ENCODE data around the gene SLC9C2. TPM values are rescaled to one million over a fixed set of nuclear protein-coding genes. Genes with fewer than 3 reads are reported as not detected.
"Not testable (repeated sequence)": the region's sequence is repeated elsewhere in the genome, so short reads cannot be mapped to it uniquely, and the experiment has no call there.

Gene SLC9C2
- total and polyA plus RNA-seq, 7 experiments from 2014 or later: not detected

DNA sequence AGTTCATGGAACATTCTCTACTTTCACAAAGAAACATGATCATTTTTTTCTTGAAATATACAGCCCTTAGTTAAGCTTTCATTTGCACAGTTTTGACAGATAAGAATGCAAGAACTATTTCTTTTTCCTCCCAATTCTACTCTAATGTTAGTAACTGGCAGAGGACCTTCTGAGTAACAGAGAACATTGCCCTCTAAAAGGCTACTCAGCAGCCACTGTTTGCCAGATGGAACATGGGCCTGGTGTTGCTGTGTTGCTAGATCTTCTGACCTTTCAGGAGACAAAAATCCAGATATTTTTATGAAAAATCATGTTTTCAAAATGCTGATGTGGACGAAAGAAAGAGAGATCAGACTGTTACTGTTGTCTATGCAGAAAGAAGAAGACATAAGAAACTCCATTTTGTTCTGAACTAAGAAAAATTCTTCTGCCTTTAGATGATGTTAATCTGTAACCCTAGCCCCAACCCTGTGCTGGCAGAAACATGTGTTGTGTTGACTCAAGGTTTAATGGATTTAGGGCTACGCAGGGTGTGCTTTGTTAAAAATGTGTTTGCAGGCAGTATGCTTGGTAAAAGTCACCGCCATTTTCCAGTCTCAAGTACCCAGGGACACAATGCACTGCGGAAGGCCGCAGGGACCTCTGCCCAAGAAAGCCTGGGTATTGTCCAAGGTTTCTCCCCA is 128.6 kb downstream of the SLC9C2 start:
- ATAC-seq (no peak), DNase-seq (no peak)
- peak overlapping the region in 5 of 9 donors; percentile 8 to 40 (median 25) for H3K27ac Mint-ChIP-seq
- Histone ChIP-seq H3K27ac (ENCODE audit: low read depth, low read length) (no peak overlapping the region), H3K4me3 (ENCODE audit: low read length) (no peak overlapping the region), H3K27me3 (ENCODE audit: control insufficient read depth in 2 of 2, insufficient read depth in 2 of 2, low read length in 2 of 2) (no peaks in the 10 kb centered on the region), H3K36me3 (ENCODE audit: control insufficient read depth in 2 of 3, insufficient read depth in 3 of 3, low read length in 3 of 3) (peaks cover 0 to 13% (median 0%) of the 10 kb centered on the region in 3 experiments), H3K4me1 (ENCODE audit: control insufficient read depth in 2 of 2, insufficient read depth in 2 of 2, low read length in 2 of 2) (peaks cover 20 to 21% of the 10 kb centered on the region in 2 donors), H3K9me3 (ENCODE audit: control insufficient read depth in 2 of 3, low read length in 3 of 3) (peaks cover 0 to 13% (median 3%) of the 10 kb centered on the region in 3 experiments)
- H3K9me3 Mint-ChIP-seq: peaks cover 0 to 30% (median 17%) of the 10 kb centered on the region in 11 donors
- ChIA-PET CTCF (interaction anchor here (0.6 to 1.0 kb wide), 2 partner anchors 18 to 54 kb away, joined by 3 to 4 read pairs; no protein-coding TSS in a partner anchor), POLR2A (interaction anchor here (0.7 to 0.8 kb wide), 2 partner anchors 387 to 394 kb away, joined by 3 to 4 read pairs; partner anchors contain the start of gene ZBTB37)
- H3K4me1 Mint-ChIP-seq: peaks cover 33 to 57% (median 50%) of the 10 kb centered on the region in 7 donors
- H3K27me3 Mint-ChIP-seq: no peaks in the 10 kb centered on the region
- peaks cover 18 to 53% (median 35%) of the 10 kb centered on the region in 5 donors for H3K36me3 Mint-ChIP-seq
- peak overlapping the region in 9 of 10 donors; percentile 3 to 92 (median 68) for H3K4me3 Mint-ChIP-seq
- intact Hi-C loops (cut with micrococcal nuclease): no loop called here

- ATAC-seq: no peak
- Mint-ChIP-seq H3K4me1 (peaks cover 32 to 51% (median 44%) of the 10 kb centered on the region in 7 donors), H3K27me3 (no peaks in the 10 kb centered on the region), H3K27ac (peak overlapping the region in 3 of 9 donors; percentile 25 to 40 (median 36)), H3K36me3 (peaks cover 18 to 58% (median 40%) of the 10 kb centered on the region in 5 donors), H3K4me3 (peak overlapping the region in 7 of 10 donors; percentile 3 to 89 (median 52)), H3K9me3 (peaks cover 0 to 36% (median 17%) of the 10 kb centered on the region in 11 donors)
- no peak overlapping the region for H3K4me3 ChIP-seq (ENCODE audit: low read length)
- ChIA-PET CTCF (interaction anchor here (0.6 to 1.0 kb wide), 3 partner anchors 17 to 54 kb away, joined by 3 to 4 read pairs (median 3); no protein-coding TSS in a partner anchor), POLR2A (interaction anchor here (0.7 to 0.8 kb wide), 2 partner anchors 388 to 395 kb away, joined by 3 to 4 read pairs; partner anchors contain the start of gene ZBTB37)
- no peaks in the 10 kb centered on the region for H3K27me3 ChIP-seq (ENCODE audit: control insufficient read depth in 2 of 2, insufficient read depth in 2 of 2, low read length in 2 of 2)
- peaks cover 19 to 20% of the 10 kb centered on the region in 2 donors for H3K4me1 ChIP-seq (ENCODE audit: control insufficient read depth in 2 of 2, insufficient read depth in 2 of 2, low read length in 2 of 2)
- H3K36me3 ChIP-seq (ENCODE audit: control insufficient read depth in 2 of 3, insufficient read depth in 3 of 3, low read length in 3 of 3): peaks cover 0 to 13% (median 0%) of the 10 kb centered on the region in 3 experiments
- peaks cover 0 to 13% (median 3%) of the 10 kb centered on the region in 3 experiments for H3K9me3 ChIP-seq (ENCODE audit: control insufficient read depth in 2 of 3, low read length in 3 of 3)
- no peak overlapping the region for H3K27ac ChIP-seq (ENCODE audit: low read depth, low read length)
- intact Hi-C loops (cut with micrococcal nuclease): no loop called here
- no peak for DNase-seq
These were observed 129.3 kb downstream of the SLC9C2 start for GRCh38 chr1:173473599-173474011.

- Histone ChIP-seq H3K9me3 (ENCODE audit: control insufficient read depth in 2 of 3, low read length in 3 of 3) (peaks cover 0 to 13% (median 3%) of the 10 kb centered on the region in 3 experiments), H3K27ac (ENCODE audit: low read depth, low read length) (no peak overlapping the region), H3K4me1 (ENCODE audit: control insufficient read depth in 2 of 2, insufficient read depth in 2 of 2, low read length in 2 of 2) (peaks cover 6 to 7% of the 10 kb centered on the region in 2 donors), H3K4me3 (ENCODE audit: low read length) (no peak overlapping the region), H3K36me3 (ENCODE audit: control insufficient read depth in 2 of 3, insufficient read depth in 3 of 3, low read length in 3 of 3) (peaks cover 0 to 14% (median 0%) of the 10 kb centered on the region in 3 experiments), H3K27me3 (ENCODE audit: control insufficient read depth in 2 of 2, insufficient read depth in 2 of 2, low read length in 2 of 2) (no peaks in the 10 kb centered on the region)
- Mint-ChIP-seq H3K4me1 (peaks cover 22 to 51% (median 34%) of the 10 kb centered on the region in 7 donors), H3K9me3 (peaks cover 6 to 61% (median 19%) of the 10 kb centered on the region in 11 donors), H3K27me3 (no peaks in the 10 kb centered on the region), H3K27ac (no peak overlapping the region), H3K4me3 (no peak overlapping the region), H3K36me3 (peaks cover 18 to 75% (median 65%) of the 10 kb centered on the region in 5 donors)
- intact Hi-C loops (cut with micrococcal nuclease): no loop called here
- POLR2A ChIA-PET: interaction anchor here (1.2 kb wide), 1 partner anchor 25 kb away, joined by 3 read pairs; no protein-coding TSS in a partner anchor
- CTCF ChIA-PET: no interaction called here
- DNase-seq: no peak
- no peak for ATAC-seq
These were observed 132.3 kb downstream of the SLC9C2 start for GRCh38 chr1:173470608-173471007.

- Histone ChIP-seq H3K4me3 (ENCODE audit: low read length) (no peak overlapping the region), H3K27ac (ENCODE audit: low read depth, low read length) (no peak overlapping the region), H3K36me3 (ENCODE audit: control insufficient read depth in 2 of 3, insufficient read depth in 3 of 3, low read length in 3 of 3) (peaks cover 0 to 14% (median 0%) of the 10 kb centered on the region in 3 experiments), H3K4me1 (ENCODE audit: control insufficient read depth in 2 of 2, insufficient read depth in 2 of 2, low read length in 2 of 2) (no peaks in the 10 kb centered on the region), H3K9me3 (ENCODE audit: control insufficient read depth in 2 of 3, low read length in 3 of 3) (peaks cover 0 to 13% (median 3%) of the 10 kb centered on the region in 3 experiments), H3K27me3 (ENCODE audit: control insufficient read depth in 2 of 2, insufficient read depth in 2 of 2, low read length in 2 of 2) (no peaks in the 10 kb centered on the region)
- CTCF ChIA-PET: no interaction called here
- Mint-ChIP-seq H3K4me1 (peaks cover 19 to 49% (median 34%) of the 10 kb centered on the region in 7 donors), H3K27me3 (no peaks in the 10 kb centered on the region), H3K27ac (no peak overlapping the region), H3K9me3 (peaks cover 10 to 65% (median 19%) of the 10 kb centered on the region in 11 donors), H3K36me3 (peaks cover 16 to 78% (median 71%) of the 10 kb centered on the region in 5 donors), H3K4me3 (no peak overlapping the region)
- intact Hi-C loops (cut with micrococcal nuclease): no loop called here
- ATAC-seq (no peak), DNase-seq (no peak)
- POLR2A ChIA-PET: interaction anchor here (0.5 kb wide), 1 partner anchor 117 kb away, joined by 3 read pairs; no protein-coding TSS in a partner anchor
These were observed 133.2 kb downstream of the SLC9C2 start for GRCh38 chr1:173469656-173470055.

- Mint-ChIP-seq H3K9me3 (peaks cover 15 to 84% (median 27%) of the 10 kb centered on the region in 11 donors), H3K27ac (no peak overlapping the region), H3K4me3 (no peak overlapping the region), H3K27me3 (no peaks in the 10 kb centered on the region), H3K36me3 (peaks cover 30 to 87% (median 82%) of the 10 kb centered on the region in 5 donors), H3K4me1 (peaks cover 5 to 51% (median 39%) of the 10 kb centered on the region in 7 donors)
- H3K27ac ChIP-seq (ENCODE audit: low read depth, low read length): no peak overlapping the region
- POLR2A ChIA-PET: no interaction called here
- ATAC-seq: no peak
- no peaks in the 10 kb centered on the region for H3K4me1 ChIP-seq (ENCODE audit: control insufficient read depth in 2 of 2, insufficient read depth in 2 of 2, low read length in 2 of 2)
- peaks cover 0 to 13% (median 3%) of the 10 kb centered on the region in 3 experiments for H3K9me3 ChIP-seq (ENCODE audit: control insufficient read depth in 2 of 3, low read length in 3 of 3)
- peaks cover 0 to 14% (median 0%) of the 10 kb centered on the region in 3 experiments for H3K36me3 ChIP-seq (ENCODE audit: control insufficient read depth in 2 of 3, insufficient read depth in 3 of 3, low read length in 3 of 3)
- CTCF ChIA-PET: no interaction called here
- H3K4me3 ChIP-seq (ENCODE audit: low read length): no peak overlapping the region
- intact Hi-C loops (cut with micrococcal nuclease): no loop called here
- no peak for DNase-seq
- no peaks in the 10 kb centered on the region for H3K27me3 ChIP-seq (ENCODE audit: control insufficient read depth in 2 of 2, insufficient read depth in 2 of 2, low read length in 2 of 2)
These were observed 135.4 kb downstream of the SLC9C2 start for GRCh38 chr1:173467426-173467825.

DNA sequence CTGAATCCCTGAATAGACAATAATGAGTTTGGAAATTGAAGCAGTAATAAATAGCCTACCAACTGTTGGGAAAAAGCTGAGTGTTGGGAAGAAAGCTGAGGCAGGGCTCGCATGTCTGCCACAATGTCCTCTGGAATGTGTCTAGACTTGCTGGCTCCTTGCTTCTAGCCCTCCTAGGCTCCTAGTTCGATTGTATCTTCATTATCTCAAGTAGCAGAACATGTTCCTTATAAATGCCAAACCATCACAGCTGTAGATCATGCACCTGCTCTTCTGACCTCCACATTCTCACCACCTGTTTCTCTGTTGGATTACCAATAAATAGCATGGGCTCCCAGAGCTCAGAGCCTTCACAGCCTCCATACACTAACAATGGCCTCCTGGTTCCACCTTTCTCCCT is 138.7 kb downstream of the SLC9C2 start:
- ATAC-seq; H3K4me1 ChIP-seq (ENCODE audit: control insufficient read depth in 2 of 2, insufficient read depth in 2 of 2, low read length in 2 of 2); H3K9me3 ChIP-seq (ENCODE audit: control insufficient read depth in 2 of 3, low read length in 3 of 3); H3K27ac ChIP-seq (ENCODE audit: low read depth, low read length); H3K4me3 ChIP-seq (ENCODE audit: low read length); H3K27ac Mint-ChIP-seq; H3K27me3 Mint-ChIP-seq; intact Hi-C loops (cut with micrococcal nuclease); DNase-seq; CTCF ChIA-PET; POLR2A ChIA-PET; H3K27me3 ChIP-seq (ENCODE audit: control insufficient read depth in 2 of 2, insufficient read depth in 2 of 2, low read length in 2 of 2): not testable (repeated sequence)
- H3K36me3 Mint-ChIP-seq: peaks cover 25 to 85% (median 74%) of the 10 kb centered on the region in 5 donors
- H3K4me3 Mint-ChIP-seq: peak overlapping the region in 1 of 10 donors; percentile 15
- peaks cover 0 to 31% (median 0%) of the 10 kb centered on the region in 3 experiments for H3K36me3 ChIP-seq (ENCODE audit: control insufficient read depth in 2 of 3, insufficient read depth in 3 of 3, low read length in 3 of 3)
- H3K4me1 Mint-ChIP-seq: peaks cover 10 to 59% (median 49%) of the 10 kb centered on the region in 7 donors
- H3K9me3 Mint-ChIP-seq: peaks cover 9 to 54% (median 15%) of the 10 kb centered on the region in 11 donors
